ENCODE data around the gene MPP2.
"Not testable (repeated sequence)": the region's sequence is repeated elsewhere in the genome, so short reads cannot be mapped to it uniquely, and the experiment has no call there.

Gene MPP2

DNA sequence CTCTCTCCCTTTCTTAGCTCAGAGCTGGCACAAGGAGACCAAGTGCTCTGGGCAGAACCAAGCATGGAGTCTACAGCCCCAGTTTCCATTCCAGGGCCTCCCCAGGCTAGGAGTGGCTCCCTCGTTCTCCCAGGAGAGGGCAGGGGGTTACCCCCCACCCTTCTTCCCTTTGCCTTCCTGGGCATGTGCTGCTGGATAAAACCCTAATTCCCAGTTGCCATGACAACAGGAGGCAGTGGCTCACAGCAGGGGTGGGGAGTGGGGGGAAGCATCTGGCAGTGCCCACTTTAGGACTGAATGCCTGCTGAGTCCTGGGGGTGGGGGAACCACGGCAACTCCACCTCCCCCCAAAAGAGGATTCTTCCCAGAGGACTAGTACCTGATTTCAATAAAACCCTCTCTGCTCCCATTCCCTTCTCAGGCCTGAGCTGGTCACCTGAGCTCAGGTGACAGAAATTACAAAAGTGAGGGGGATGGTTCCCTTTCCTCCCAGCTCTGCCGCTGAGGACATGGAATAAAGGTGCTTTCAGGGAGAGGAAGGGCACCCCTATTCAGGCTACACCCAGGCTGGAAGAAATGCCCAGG, 1.8 kb downstream of the MPP2 start:
- H3K4me3 ChIP-seq (ENCODE audit: low read depth, low read length), result no peak overlapping the region
- no peak for DNase-seq (ENCODE audit: low read depth)
- TF ChIP-seq, protein P1, sequence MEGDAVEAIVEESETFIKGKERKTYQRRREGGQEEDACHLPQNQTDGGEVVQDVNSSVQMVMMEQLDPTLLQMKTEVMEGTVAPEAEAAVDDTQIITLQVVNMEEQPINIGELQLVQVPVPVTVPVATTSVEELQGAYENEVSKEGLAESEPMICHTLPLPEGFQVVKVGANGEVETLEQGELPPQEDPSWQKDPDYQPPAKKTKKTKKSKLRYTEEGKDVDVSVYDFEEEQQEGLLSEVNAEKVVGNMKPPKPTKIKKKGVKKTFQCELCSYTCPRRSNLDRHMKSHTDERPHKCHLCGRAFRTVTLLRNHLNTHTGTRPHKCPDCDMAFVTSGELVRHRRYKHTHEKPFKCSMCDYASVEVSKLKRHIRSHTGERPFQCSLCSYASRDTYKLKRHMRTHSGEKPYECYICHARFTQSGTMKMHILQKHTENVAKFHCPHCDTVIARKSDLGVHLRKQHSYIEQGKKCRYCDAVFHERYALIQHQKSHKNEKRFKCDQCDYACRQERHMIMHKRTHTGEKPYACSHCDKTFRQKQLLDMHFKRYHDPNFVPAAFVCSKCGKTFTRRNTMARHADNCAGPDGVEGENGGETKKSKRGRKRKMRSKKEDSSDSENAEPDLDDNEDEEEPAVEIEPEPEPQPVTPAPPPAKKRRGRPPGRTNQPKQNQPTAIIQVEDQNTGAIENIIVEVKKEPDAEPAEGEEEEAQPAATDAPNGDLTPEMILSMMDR (IDR thresholded peaks at IDR 0.05; ENCODE audit: insufficient read depth, low read depth, low read length, missing control alignments), result no peak

DNA sequence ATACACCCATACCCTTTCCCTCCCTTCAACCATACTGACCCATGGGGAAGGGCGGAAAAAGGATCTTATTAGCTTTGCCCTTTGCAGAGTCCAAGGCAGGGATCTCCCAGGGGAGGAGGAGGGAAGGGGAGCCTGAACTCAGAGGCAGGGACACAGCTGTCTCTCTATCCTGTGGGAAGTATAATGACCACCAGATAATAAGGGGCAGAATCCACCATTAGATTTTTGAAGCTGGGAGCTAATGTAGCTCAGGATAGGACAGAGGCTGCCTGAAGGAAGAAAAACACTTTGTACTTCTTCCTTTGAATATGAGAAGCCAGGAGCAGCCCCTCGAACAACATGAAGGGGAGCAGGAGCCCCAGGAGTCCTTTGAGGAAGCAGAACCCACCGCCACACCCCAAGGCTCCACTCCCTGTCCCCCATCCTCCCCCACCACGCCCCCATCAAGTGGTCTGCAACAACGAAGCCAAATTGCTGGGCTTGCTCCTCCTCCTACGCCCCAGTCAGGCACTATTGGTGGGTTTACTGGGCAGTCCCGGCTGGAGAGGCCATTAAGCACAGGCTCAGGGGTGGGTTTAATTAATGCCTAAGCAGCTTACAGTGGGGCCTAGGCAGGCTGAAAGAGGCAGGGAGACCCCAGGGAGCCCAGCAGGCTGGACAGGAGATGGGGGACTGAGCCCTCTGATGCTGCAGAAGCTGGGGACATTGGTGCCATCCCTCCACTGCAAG, 5.3 kb downstream of the MPP2 start:
- DNase-seq (ENCODE audit: low read depth), result no peak
- no peak overlapping the region for H3K4me3 ChIP-seq (ENCODE audit: low read depth, low read length)
- TF ChIP-seq, protein P1 (IDR thresholded peaks at IDR 0.05; ENCODE audit: insufficient read depth, low read depth, low read length, missing control alignments), result no peak

DNA sequence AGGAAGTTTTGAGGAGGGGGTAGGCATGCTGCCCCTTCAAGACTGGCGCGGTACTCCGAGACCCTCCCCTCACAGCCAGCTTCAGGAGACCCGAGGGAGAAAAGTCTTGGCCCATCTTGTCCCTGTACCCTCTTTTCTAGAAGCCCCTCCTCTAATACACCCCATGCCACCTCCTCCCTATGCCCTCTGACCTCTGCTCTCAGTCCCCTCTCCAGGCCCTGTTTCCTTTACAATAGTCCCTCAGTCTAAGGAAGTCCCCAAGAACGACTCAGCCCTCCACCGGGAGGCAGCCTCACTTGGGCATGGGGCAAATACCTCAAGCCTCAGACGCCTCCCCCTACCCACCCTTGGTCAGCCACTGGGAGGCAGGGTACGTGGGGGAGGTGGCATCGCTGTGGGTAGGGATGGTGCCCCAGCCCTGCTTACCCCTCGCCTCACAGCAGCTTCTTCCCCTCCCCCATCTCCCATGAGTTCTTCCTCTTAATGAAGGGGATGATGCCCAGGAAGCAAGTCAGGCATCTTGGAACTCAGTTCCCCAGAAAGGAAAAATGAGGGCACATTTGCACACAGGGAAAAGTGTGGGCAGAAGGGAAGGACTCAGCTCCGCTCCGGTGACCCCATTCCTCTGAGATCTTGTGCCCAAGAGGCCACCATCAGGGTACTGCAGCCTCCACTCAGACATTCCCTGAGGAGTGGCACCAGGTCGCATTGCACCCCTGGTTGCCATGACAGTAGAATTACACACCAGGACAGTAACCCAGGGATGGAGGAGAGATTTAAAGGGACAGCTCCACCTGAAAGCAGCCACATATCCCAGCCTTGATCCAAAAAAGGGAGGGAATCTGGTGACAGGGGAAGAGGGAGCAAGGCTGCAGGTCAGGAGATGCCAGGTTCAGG, 6.2 kb downstream of the MPP2 start:
- no peak for DNase-seq (ENCODE audit: low read depth)
- H3K4me3 ChIP-seq (ENCODE audit: low read depth, low read length), result no peak overlapping the region
- TF ChIP-seq, protein P1 (IDR thresholded peaks at IDR 0.05; ENCODE audit: insufficient read depth, low read depth, low read length, missing control alignments), result no peak

DNA sequence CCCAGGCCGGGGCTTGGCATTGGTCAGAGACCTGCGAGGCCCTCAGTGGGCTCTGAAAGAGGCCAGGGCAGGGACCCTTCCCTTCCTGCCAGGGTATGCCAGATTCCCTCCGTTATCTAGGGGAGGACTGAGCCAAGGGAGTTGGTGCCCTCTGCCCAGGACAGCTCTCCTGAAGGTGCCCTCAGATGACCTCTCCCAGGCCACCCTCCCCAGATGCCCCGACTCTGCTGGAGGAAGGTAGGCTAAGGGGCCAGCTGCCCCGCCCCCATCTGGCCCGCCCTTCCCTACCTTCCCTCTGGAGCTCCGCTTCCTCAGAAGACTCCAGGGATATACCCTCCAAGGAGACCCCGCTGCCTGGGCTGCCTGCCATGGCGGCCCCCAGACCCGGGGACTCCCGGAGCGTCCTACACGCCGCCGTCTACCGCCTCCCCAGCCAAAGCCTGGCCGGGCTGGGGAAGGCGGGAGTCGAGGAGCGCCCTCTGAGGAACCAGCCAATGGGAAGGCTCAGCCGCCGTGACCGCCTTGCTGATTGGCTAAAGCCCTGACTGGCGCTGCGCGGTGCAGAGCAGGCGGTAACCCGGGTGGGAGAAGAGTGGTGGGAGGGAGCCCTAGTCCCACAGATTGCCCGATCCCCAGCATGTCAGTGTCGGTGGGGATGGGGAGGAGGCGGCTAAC, 7.0 kb downstream of the MPP2 start:
- TF ChIP-seq, protein P1 (IDR thresholded peaks at IDR 0.05; ENCODE audit: insufficient read depth, low read depth, low read length, missing control alignments), result no peak
- H3K4me3 ChIP-seq (ENCODE audit: low read depth, low read length), result peak overlapping the region; percentile 15; the same call in 1 of the 2 replicates
- DNase-seq (ENCODE audit: low read depth), result peak; percentile 74

DNA sequence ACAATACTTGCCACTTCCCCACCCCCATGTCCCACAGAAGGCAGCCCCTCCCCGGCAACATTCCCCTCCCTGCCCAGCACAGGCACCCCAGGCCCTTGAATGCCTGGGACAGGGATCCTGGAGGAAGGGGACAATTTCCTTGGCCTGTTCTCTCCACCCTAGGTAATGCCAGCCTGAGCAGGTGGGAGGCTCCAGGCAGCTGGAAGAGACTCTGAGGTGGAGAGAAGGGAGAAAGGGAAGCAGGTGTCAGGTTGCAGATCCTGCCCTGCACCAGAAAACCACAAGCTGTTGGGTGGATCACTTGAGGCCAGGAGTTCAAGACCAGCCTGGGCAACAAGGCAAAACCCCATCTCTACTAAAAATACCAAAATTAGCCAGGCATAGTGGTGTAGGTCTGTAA, 8.9 kb downstream of the MPP2 start:
- no peak for DNase-seq (ENCODE audit: low read depth)
- TF ChIP-seq, protein P1 (IDR thresholded peaks at IDR 0.05; ENCODE audit: insufficient read depth, low read depth, low read length, missing control alignments), result no peak
- no peak overlapping the region for H3K4me3 ChIP-seq (ENCODE audit: low read depth, low read length)

DNA sequence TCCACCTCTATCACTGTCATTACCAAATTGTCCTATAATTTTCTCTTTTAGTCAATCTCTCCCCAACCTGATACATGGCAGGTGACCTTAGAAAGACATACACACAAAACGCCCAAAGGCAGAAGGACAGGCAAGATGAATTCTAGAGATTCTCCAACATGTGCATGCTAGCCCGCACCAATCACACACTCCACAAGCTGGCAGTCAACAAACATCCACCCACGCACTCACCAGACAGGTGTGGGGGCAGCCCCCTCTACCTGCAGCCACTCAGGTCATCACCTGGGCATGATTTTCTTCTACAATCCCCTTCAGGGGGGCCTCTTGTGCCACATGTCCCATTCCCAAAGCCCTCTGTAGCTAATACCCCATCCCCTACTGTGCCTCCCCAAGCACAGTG, 9.5 kb downstream of the MPP2 start:
- TF ChIP-seq, protein P1 (IDR thresholded peaks at IDR 0.05; ENCODE audit: insufficient read depth, low read depth, low read length, missing control alignments), result no peak
- DNase-seq (ENCODE audit: low read depth), result no peak
- no peak overlapping the region for H3K4me3 ChIP-seq (ENCODE audit: low read depth, low read length)

DNA sequence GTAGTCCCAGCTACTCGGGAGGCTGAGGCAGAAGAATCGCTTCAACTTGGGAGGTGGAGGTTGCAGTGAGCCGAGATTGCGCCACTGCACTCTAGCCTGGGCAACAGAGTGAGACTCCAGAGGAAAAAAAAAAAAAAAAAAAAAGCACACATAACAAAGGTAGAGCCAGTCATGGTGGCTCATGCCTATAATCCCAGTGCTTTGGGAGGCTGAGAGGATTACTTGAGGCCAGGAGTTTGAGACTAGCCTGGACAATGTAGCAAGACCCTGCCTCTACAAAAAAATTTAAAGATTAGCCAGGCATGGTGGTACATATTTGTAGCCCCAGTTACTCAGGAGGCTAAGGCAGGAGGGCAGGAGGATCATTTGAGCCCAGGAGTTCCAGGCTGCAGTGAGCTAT, 12.8 kb downstream of the MPP2 start:
- not testable (repeated sequence) for DNase-seq (ENCODE audit: low read depth)

More for the DNA sequence above, 12.8 kb downstream of the MPP2 start:
- not testable (repeated sequence) for H3K4me3 ChIP-seq (ENCODE audit: low read depth, low read length)
